Nephron progenitor cell (in vitro differentiated cells): ENCODE measurements around the gene HSPB6.
A peak's percentile ranks its signal among the peaks of the same experiment; 100 is the strongest.

ENCODE experiments used
- DNase-seq: peaks from one replicate; pipeline ENCODE4 v3.0.0; 2021
- H3K27ac Mint-ChIP-seq: 2 replicates; pipeline ENCODE4 v1.8.0; 2021; ENCODE audit warnings: mild to moderate bottlenecking, moderate library complexity, mixed read lengths
- H3K27me3 Mint-ChIP-seq: 2 replicates; pipeline ENCODE4 v1.8.0; 2021; ENCODE audit warnings: mild to moderate bottlenecking, low read depth, mixed read lengths; ENCODE audit not compliant: poor library complexity
- H3K36me3 Mint-ChIP-seq: 2 replicates; pipeline ENCODE4 v1.8.0; 2021; ENCODE audit warnings: low read depth, mixed read lengths
- H3K4me1 Mint-ChIP-seq: 2 replicates; pipeline ENCODE4 v1.8.0; 2021; ENCODE audit warnings: mixed read lengths
- H3K4me3 Mint-ChIP-seq: 2 replicates; pipeline ENCODE4 v1.8.0; 2021; ENCODE audit warnings: mild to moderate bottlenecking, moderate library complexity, mixed read lengths
- H3K9me3 Mint-ChIP-seq: 2 replicates; pipeline ENCODE4 v1.8.0; 2021; ENCODE audit warnings: mild to moderate bottlenecking, moderate library complexity, mixed read lengths
- CTCF ChIP-seq: fragments of 200-600 bp; sonication (generic); IDR thresholded peaks from 2 replicates; pipeline ENCODE4 v1.5.0; 2021; ENCODE audit warnings: antibody characterized with exemption

HSPB6 gene

GRCh38 chr19:35768082-35768421 is 11.2 kb upstream of the HSPB6 start:
- no peak for TF ChIP-seq CTCF
- peaks cover 36% of the 10 kb centered on the region for H3K4me1 Mint-ChIP-seq
- peaks cover 3% of the 10 kb centered on the region for H3K27me3 Mint-ChIP-seq
- no peak overlapping the region for H3K4me3 Mint-ChIP-seq
- no peak overlapping the region for H3K27ac Mint-ChIP-seq
- no peak for DNase-seq
- H3K9me3 Mint-ChIP-seq: no peaks in the 10 kb centered on the region
- H3K36me3 Mint-ChIP-seq: peaks cover 26% of the 10 kb centered on the region

- DNase-seq: peak; percentile 91
- peaks cover 26% of the 10 kb centered on the region for H3K36me3 Mint-ChIP-seq
- TF ChIP-seq CTCF: no peak
- peaks cover 3% of the 10 kb centered on the region for H3K27me3 Mint-ChIP-seq
- H3K4me3 Mint-ChIP-seq: no peak overlapping the region
- no peaks in the 10 kb centered on the region for H3K9me3 Mint-ChIP-seq
- peak overlapping the region; percentile 78 for H3K27ac Mint-ChIP-seq
- H3K4me1 Mint-ChIP-seq: peaks cover 36% of the 10 kb centered on the region
Measured at GRCh38 chr19:35767288-35768081, 10.7 kb upstream of the HSPB6 start.

- Mint-ChIP-seq H3K36me3 (peaks cover 33% of the 10 kb centered on the region), H3K4me3 (no peak overlapping the region), H3K9me3 (no peaks in the 10 kb centered on the region), H3K27ac (no peak overlapping the region), H3K27me3 (peaks cover 3% of the 10 kb centered on the region), H3K4me1 (peaks cover 36% of the 10 kb centered on the region)
- no peak for TF ChIP-seq CTCF
- DNase-seq: no peak
Measured at GRCh38 chr19:35766571-35767104, 9.8 kb upstream of the HSPB6 start.

GRCh38 chr19:35764432-35765315 is 7.8 kb upstream of the HSPB6 start:
- H3K9me3 Mint-ChIP-seq: no peaks in the 10 kb centered on the region
- no peak for DNase-seq
- H3K27me3 Mint-ChIP-seq: no peaks in the 10 kb centered on the region
- H3K4me3 Mint-ChIP-seq: no peak overlapping the region
- H3K27ac Mint-ChIP-seq: no peak overlapping the region
- TF ChIP-seq CTCF: no peak
- H3K4me1 Mint-ChIP-seq: peaks cover 37% of the 10 kb centered on the region
- peaks cover 32% of the 10 kb centered on the region for H3K36me3 Mint-ChIP-seq

GRCh38 chr19:35760711-35761349 is 4.0 kb upstream of the HSPB6 start:
- H3K36me3 Mint-ChIP-seq: peaks cover 21% of the 10 kb centered on the region

More at GRCh38 chr19:35760711-35761349, 4.0 kb upstream of the HSPB6 start:
- Mint-ChIP-seq H3K27me3 (peaks cover 6% of the 10 kb centered on the region), H3K4me3 (no peak overlapping the region), H3K27ac (no peak overlapping the region), H3K9me3 (no peaks in the 10 kb centered on the region), H3K4me1 (peaks cover 31% of the 10 kb centered on the region)
- DNase-seq: no peak
- TF ChIP-seq CTCF: no peak
